Myocyte (in vitro differentiated cells): ENCODE results near the gene RPL10A. TPM values are rescaled to one million over a fixed set of nuclear protein-coding genes. Genes with fewer than 3 reads are reported as not detected.
"Not testable (repeated sequence)": the region's sequence is repeated elsewhere in the genome, so short reads cannot be mapped to it uniquely, and the experiment has no call there.

Experiments used
- DNase-seq: peaks from one replicate; pipeline ENCODE4 v3.0.0-alpha.2; 2012; ENCODE audit warnings: low read depth
- microRNA-seq: library from miRNA; unstranded; fragments of <30 nt; microRNA quantifications from one replicate; pipeline ENCODE4, GENCODE V29; 2016
- total RNA-seq: library from RNA; depleted of rRNA; stranded (reverse); fragments of >200 nt; gene quantifications from 2 replicates; pipeline ENCODE4 v1.2.3, GENCODE V29; 2014

The RPL10A gene
- total RNA-seq, 1 donor from 2014 or later: 794 TPM

DNA sequence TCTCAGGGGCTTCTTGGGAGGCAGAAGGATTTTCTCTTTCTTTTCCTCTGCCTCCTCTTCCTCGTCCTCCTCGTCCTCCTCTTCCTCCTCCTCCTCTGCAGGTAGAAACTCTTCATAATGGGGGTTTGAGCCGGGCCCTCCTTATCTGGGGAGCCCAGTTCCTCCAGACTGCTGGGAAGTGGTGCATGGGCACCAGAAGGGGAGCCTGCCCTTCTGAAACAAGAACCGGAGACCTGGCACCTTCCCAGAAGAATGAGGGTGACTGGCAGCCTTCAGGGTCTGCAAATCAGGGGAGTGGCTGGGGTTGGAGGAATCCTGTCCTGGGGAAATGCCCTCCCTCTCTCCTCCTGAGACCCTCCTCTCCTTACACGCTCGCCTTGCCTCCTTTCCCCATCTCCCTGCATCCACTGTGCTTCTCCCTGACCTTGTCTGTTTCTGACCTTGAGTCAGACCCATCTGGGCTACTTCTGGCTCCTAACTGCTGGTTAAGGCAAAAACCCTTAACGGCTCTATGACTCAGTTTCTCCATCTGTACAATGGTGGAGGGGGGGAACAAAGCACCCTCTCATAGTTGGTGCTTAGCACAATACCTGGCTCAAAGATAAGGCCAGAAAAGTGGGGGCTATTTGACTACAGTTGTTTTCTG is 42.8 kb downstream of the RPL10A start:
- DNase-seq: no peak

GRCh38 chr6:35511562-35511941 is 43.4 kb downstream of the RPL10A start:
- no peak for DNase-seq

- DNase-seq: no peak
These were observed 43.8 kb downstream of the RPL10A start for GRCh38 chr6:35512006-35512405.

DNA sequence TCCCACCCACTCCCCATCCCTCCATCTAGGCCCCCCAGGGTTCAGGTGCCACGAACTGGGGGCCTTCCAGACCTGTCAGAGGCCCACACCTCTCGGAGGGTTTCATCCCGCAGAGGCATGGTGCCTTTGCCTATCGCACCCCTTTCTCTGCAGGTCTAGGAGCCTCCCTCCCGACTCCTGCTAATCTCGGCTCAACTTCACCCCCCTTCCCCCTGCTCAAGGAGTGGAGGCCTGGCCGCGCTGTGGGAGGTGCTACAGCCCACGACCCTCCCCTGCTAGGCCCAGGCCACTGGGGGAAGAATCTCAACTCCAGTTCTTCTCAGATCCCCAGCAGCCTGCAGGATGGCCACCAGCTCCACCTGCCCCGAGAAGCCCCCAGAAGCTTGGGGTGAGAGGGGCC is 44.5 kb downstream of the RPL10A start, which contains the start of gene TULP1:
TULP1 (minus strand) TSS at position 157 of the 400 bp plus-strand sequence; CDS start at position 119, 38 bp downstream.
- DNase-seq: no peak

DNA sequence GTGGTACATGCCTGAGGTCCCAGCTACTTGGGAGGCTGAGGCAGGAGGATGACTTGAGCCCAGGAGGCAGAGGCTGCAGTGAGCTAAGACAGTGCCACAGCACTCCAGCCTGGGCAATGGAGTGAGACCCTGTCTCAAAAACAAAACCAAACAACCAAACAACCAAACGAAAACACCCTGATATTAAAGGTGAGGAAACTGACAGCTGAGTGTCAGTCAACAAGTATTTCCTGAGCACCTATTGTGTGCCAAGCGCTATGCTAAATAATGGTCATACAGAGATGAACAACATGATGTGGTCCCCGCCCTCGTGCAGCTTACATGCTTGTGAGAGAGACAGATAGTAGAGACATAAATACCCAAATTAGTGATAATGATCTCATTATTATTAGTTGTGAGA is 46.4 kb downstream of the RPL10A start:
- DNase-seq: no peak

- DNase-seq: not testable (repeated sequence)
These were observed 47.7 kb downstream of the RPL10A start for GRCh38 chr6:35515939-35516338.

GRCh38 chr6:35516712-35517111 is 48.5 kb downstream of the RPL10A start:
- no peak for DNase-seq

DNA sequence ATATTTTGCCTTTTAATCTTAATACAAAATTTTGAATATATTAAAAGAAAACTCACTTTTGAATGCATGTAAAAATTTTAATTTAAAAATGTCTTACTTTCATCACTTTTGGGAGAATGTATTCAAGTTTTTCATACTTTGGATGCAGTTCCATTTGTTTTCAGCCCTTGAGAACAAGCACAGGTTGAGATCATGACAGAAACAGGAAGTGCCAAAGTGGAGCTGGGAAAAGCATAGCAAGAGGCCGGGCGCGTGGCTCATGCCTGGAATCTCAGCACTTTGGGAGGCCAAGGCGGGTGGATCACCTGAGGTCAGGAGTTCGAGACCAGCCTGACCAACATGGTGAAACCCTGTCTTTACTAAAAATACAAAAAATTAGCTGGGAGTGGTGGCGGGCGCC is 49.8 kb downstream of the RPL10A start:
- DNase-seq: not testable (repeated sequence)

DNA sequence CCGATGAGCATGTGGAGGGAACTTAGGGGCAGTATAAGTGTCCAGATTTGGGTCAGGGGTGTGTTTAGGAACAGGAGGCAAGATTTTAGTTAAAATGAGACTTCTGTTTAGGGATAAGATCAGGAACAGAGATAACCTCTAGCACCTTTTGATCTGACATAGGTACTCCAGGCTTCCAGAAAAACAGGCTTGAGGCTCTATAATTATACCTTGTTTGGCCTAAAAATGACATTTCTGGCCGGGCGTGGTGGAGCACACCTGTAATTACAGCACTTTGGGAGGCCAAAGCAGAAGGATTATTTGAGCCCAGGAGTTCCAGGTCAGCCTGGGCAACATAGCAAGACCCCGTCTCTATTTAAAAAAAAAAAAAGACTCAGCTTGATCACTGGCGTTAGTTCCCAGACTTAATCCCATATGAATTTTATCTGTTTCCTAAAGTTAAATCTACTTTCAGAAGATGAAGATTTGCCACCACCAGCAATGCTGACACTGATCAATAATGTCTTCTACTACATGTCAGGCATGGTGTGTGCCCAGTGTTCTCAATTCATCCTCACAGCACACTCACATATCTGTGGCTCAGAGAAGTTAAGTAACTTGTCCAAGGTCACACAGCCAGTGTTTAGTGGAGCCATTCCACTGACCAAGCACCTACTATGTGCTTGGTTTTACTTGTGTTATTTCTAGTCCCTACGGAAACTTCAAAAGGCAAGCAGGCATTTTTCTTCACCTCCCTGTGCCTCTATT is 50.5 kb downstream of the RPL10A start:
- DNase-seq: no peak

GRCh38 chr6:35519313-35520015 is 51.3 kb downstream of the RPL10A start:
- DNase-seq: no peak

Small RNAs within 50 kb of the gene (microRNA-seq; reads per million reads assigned to microRNA genes)
- 0.48 reads per million for gene MIR7111

Other genes starting within 250 kb of the RPL10A start
- 15.7 and 22.1 TPM in 2 replicates for gene ZNF76, start 208.7 kb upstream of the RPL10A start, total RNA-seq
- 0.31 TPM in 1 of 2 replicates, not detected in the other for gene DEF6, start 170.6 kb upstream of the RPL10A start, total RNA-seq
- gene PPARD, start 125.8 kb upstream of the RPL10A start, total RNA-seq: 9.4 and 20.0 TPM in 2 replicates
- 11.8 and 18.3 TPM in 2 replicates for gene FANCE, start 16.1 kb upstream of the RPL10A start, total RNA-seq
- gene TEAD3, start 28.7 kb downstream of the RPL10A start, total RNA-seq: 25.5 and 33.2 TPM in 2 replicates
- 0.05 and 0.10 TPM in 2 replicates for gene TULP1, start 44.5 kb downstream of the RPL10A start, total RNA-seq
- 10.3 and 13.4 TPM in 2 replicates for gene FKBP5, start 220.5 kb downstream of the RPL10A start, total RNA-seq